ENCODE measurements around the gene ZG16.

DNA sequence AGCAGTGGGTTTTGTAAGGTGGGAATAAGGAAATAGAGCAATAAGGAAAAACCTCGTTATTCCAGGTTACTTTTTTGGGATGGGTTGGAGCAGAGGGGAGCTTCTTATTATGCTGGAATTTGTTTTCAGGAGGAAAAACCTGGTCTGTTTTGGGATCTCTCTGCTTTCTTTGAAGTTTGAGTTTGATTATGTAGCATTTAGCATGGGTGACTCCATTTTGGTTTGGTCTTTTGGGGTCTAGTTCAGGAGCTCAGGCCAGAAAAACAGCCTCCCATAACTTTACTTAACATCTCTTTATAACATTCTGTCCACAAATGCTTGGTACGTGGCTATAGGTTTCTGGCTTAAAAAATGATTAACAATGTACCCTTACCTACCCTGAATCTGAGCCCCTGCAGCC lies 8.5 kb upstream of the ZG16 start:
- no peak for TF ChIP-seq EZH2 (optimal IDR thresholded peaks at IDR 0.05; ENCODE audit: low read depth, low read length)
- TF ChIP-seq, protein P1, sequence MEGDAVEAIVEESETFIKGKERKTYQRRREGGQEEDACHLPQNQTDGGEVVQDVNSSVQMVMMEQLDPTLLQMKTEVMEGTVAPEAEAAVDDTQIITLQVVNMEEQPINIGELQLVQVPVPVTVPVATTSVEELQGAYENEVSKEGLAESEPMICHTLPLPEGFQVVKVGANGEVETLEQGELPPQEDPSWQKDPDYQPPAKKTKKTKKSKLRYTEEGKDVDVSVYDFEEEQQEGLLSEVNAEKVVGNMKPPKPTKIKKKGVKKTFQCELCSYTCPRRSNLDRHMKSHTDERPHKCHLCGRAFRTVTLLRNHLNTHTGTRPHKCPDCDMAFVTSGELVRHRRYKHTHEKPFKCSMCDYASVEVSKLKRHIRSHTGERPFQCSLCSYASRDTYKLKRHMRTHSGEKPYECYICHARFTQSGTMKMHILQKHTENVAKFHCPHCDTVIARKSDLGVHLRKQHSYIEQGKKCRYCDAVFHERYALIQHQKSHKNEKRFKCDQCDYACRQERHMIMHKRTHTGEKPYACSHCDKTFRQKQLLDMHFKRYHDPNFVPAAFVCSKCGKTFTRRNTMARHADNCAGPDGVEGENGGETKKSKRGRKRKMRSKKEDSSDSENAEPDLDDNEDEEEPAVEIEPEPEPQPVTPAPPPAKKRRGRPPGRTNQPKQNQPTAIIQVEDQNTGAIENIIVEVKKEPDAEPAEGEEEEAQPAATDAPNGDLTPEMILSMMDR (IDR thresholded peaks at IDR 0.05; ENCODE audit: low read length): no peak

All from MM.1S (cell line).